Peyer's patch (tissue), 4 donors: ENCODE measurements around the gene PLCD1.

Experiments used
- CTCF ChIP-seq, 6 experiments: fragments of 450-650 bp in 4 of 6; fragments of 200-600 bp in 2 of 6; sonication (generic) in 1 of 6; IDR thresholded peaks; one replicate each; pipeline ENCODE4 v1.5.1; 2017 to 2019; ENCODE audit warnings: antibody characterized with exemption in 6 of 6, mild to moderate bottlenecking in 3 of 6, moderate library complexity in 1 of 6
- POLR2A ChIP-seq, 2 donors: fragments of 450-650 bp; IDR thresholded peaks; one replicate each; pipeline ENCODE4 v1.5.1; 2017; ENCODE audit warnings: antibody characterized with exemption in 2 of 2, mild to moderate bottlenecking in 2 of 2, moderate library complexity in 2 of 2

GRCh38 chr3:37995652-37996641, 33.5 kb downstream of the PLCD1 start:
- TF ChIP-seq CTCF (IDR thresholded peaks at IDR 0.05) (no peak), POLR2A (IDR thresholded peaks at IDR 0.05) (no peak)
